B cell (primary cell): ENCODE results near the gene CSMD2. TPM values are rescaled to one million over a fixed set of nuclear protein-coding genes. Genes with fewer than 3 reads are reported as not detected.

ENCODE experiments used
- ATAC-seq: fragments of 200-7000 bp; cut with Tn5 transposase; one replicate; pipeline ENCODE4 v1.10.0; 2021; ENCODE audit warnings: low read depth, mild to moderate bottlenecking, moderate number of reproducible peaks, moderate library complexity
- CTCF ChIA-PET: fragments of 350-600 bp; sonication (Branson Sonifier 250); formaldehyde crosslinking; loops from one replicate; lab custom pipeline; 2021; ENCODE audit warnings: antibody characterized with exemption, inconsistent platforms; lab: Charles Lee
- POLR2A ChIA-PET: fragments of 350-600 bp; sonication (Branson Sonifier 250); formaldehyde crosslinking; loops from one replicate; lab custom pipeline; 2021; ENCODE audit warnings: antibody characterized with exemption; lab: Charles Lee
- DNase-seq: peaks from one replicate; pipeline ENCODE4 v3.0.0; 2013
- H2AFZ ChIP-seq: 2 replicates; pipeline ENCODE4 v1.6.1; 2012; ENCODE audit warnings: mild to moderate bottlenecking, low read depth, low read length; ENCODE audit not compliant: insufficient read depth, poor library complexity, severe bottlenecking
- H3K27ac ChIP-seq, 2 donors: 1 replicate in 1 of 2; 2 replicates in 1 of 2; pipeline ENCODE4 v1.5.1; 2012 to 2013; ENCODE audit warnings: low read length in 2 of 2, mild to moderate bottlenecking in 2 of 2, moderate library complexity in 1 of 2
- H3K27me3 ChIP-seq, 4 experiments: fragments of 200-600 bp in 1 of 4; sonication (generic) in 1 of 4; replicated peaks in 1 of 4; 1 replicate in 2 of 4; 2 replicates in 2 of 4; pipeline versions ENCODE4 v1.6.1 to v1.7.0; 2013 to 2016; ENCODE audit warnings: low read length in 3 of 4, mild to moderate bottlenecking in 2 of 4, mixed read lengths in 1 of 4, moderate library complexity in 1 of 4; ENCODE audit not compliant: insufficient read depth in 4 of 4, control insufficient read depth in 3 of 4; ENCODE audit errors: control extremely low read depth in 1 of 4
- H3K36me3 ChIP-seq, 2 experiments: replicated peaks in 1 of 2; 1 replicate in 1 of 2; 2 replicates in 1 of 2; pipeline versions ENCODE4 v1.6.1 to v1.7.1; 2013; ENCODE audit warnings: low read length in 1 of 2; ENCODE audit not compliant: insufficient read depth in 2 of 2, control insufficient read depth in 1 of 2; ENCODE audit errors: control extremely low read depth in 1 of 2, extremely low read depth in 1 of 2
- H3K4me1 ChIP-seq, 2 donors: fragments of 200-600 bp in 1 of 2; sonication (generic) in 1 of 2; 1 replicate in 1 of 2; 2 replicates in 1 of 2; pipeline versions ENCODE4 v1.5.1 to v1.6.1; 2013 to 2017; ENCODE audit warnings: low read length in 2 of 2; ENCODE audit not compliant: control insufficient read depth in 2 of 2, insufficient read depth in 2 of 2
- H3K4me2 ChIP-seq: replicated peaks from 2 replicates; pipeline ENCODE3; 2012; ENCODE audit warnings: mild to moderate bottlenecking, low read depth, low read length; ENCODE audit not compliant: poor library complexity, severe bottlenecking
- H3K4me3 ChIP-seq, 5 experiments: fragments of 200-600 bp in 1 of 5; sonication (generic) in 1 of 5; 1 replicate in 3 of 5; 2 replicates in 2 of 5; pipeline versions ENCODE4 v1.5.1 to v1.7.0; 2011 to 2016; ENCODE audit warnings: low read length in 4 of 5, mild to moderate bottlenecking in 4 of 5, low read depth in 2 of 5, control low read depth in 1 of 5, moderate library complexity in 1 of 5; ENCODE audit not compliant: insufficient read depth in 1 of 5; ENCODE audit errors: control extremely low read depth in 1 of 5, extremely low read depth in 1 of 5
- H3K79me2 ChIP-seq: fragments of 200-600 bp; sonication (generic); one replicate; pipeline ENCODE4 v1.6.0; 2016; ENCODE audit warnings: low read length; ENCODE audit not compliant: control insufficient read depth, insufficient read depth
- H3K9ac ChIP-seq: fragments of 200-600 bp; sonication (generic); 2 replicates; pipeline ENCODE4 v1.6.1; 2017; ENCODE audit warnings: mild to moderate bottlenecking, low read length, moderate library complexity
- H3K9me3 ChIP-seq, 3 donors: one replicate each; pipeline versions ENCODE4 v1.6.1 to v1.7.1; 2013; ENCODE audit warnings: low read length in 2 of 3; ENCODE audit not compliant: control insufficient read depth in 2 of 3, insufficient read depth in 1 of 3; ENCODE audit errors: control extremely low read depth in 1 of 3
- H4K20me1 ChIP-seq: 2 replicates; pipeline ENCODE4 v1.6.0; 2012; ENCODE audit warnings: mild to moderate bottlenecking, low read length; ENCODE audit not compliant: insufficient read depth, control insufficient read depth, poor library complexity, severe bottlenecking
- H3K27ac Mint-ChIP-seq: one replicate; pipeline ENCODE4 v1.8.0; 2021; ENCODE audit warnings: mixed read lengths
- H3K27me3 Mint-ChIP-seq: one replicate; pipeline ENCODE4 v1.8.0; 2021; ENCODE audit warnings: mixed read lengths
- H3K4me1 Mint-ChIP-seq: one replicate; pipeline ENCODE4 v1.8.0; 2021; ENCODE audit warnings: mixed read lengths
- H3K4me3 Mint-ChIP-seq: one replicate; pipeline ENCODE4 v1.8.0; 2021; ENCODE audit warnings: mixed read lengths
- H3K9me3 Mint-ChIP-seq: one replicate; pipeline ENCODE4 v1.8.0; 2022; ENCODE audit warnings: mixed read lengths; ENCODE audit not compliant: insufficient read depth
- EZH2 ChIP-seq: IDR thresholded peaks from 2 replicates; pipeline ENCODE4 v1.6.1; 2012; ENCODE audit warnings: borderline replicate concordance, low read depth, mild to moderate bottlenecking, moderate library complexity, low read length; ENCODE audit not compliant: insufficient read depth, poor library complexity, severe bottlenecking
- WGBS: methylation state at CpG from one replicate; pipeline ENCODE4 v1.1.5; 2013; ENCODE audit warnings: missing lambda C conversion rate; ENCODE audit not compliant: insufficient coverage; 5-methylcytosine and 5-hydroxymethylcytosine counted together
- intact Hi-C: fragments of 100-400 bp; cut with micrococcal nuclease; formaldehyde crosslinking; loops from one replicate; pipeline ENCODE4 v1.10.0; 2022
- polyA plus RNA-seq: library from polyadenylated mRNA; depleted of rRNA; stranded (reverse); fragments of >200 nt; gene quantifications from 2 replicates; pipeline ENCODE4 v1.2.3, GENCODE V29; 2012
- total RNA-seq, 2 donors: library from RNA; stranded (reverse); fragments of 120-200 nt in 1 of 2; gene quantifications; 1 replicate in 1 of 2; 2 replicates in 1 of 2; pipeline versions ENCODE4 v1.2.3 to v1.2.4, GENCODE V29; 2013 to 2022
- TF ChIP-seq, protein P1 (sequence below): fragments of 200-600 bp; IDR thresholded peaks from one replicate; pipeline ENCODE4 v1.8.0; 2022; ENCODE audit warnings: antibody characterized with exemption, mild to moderate bottlenecking

The CSMD2 gene
- total and polyA plus RNA-seq, 2 donors (not counting 1 experiment from before 2014, with no cell fraction given): not detected

DNA sequence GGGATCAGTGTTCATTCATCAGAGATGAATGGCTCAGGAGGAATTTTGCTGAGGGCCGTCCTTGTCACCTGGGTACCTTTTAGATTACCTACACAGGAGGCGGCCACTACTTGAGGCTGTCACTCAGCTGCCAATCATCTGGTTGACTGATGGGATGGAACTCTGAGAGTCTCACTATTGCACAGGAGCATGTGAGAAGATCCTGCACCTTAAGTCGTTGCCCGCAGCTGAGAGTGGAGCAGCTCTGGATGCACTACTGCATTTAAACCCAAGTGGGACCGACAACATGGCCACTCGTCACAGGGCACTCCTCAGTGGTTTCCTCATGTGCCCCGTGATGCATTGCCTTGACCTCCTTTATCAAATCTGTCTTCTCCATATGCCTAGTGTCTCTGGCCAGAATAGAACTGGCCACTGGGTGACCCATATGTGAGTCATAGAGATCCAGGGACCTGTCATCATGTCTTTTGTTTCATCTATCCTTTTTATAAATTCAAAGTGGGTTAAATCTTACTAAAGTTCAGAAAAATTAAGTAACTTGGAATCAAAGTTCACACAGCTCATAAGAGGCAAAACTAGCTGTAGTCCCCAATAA is 527.1 kb downstream of the CSMD2 start:
- Mint-ChIP-seq H3K4me3 (no peak overlapping the region), H3K4me1 (no peaks in the 10 kb centered on the region), H3K27ac (no peak overlapping the region), H3K9me3 (no peaks in the 10 kb centered on the region), H3K27me3 (peaks cover 37% of the 10 kb centered on the region)
- POLR2A ChIA-PET: no interaction called here
- peaks cover 0 to 2% of the 10 kb centered on the region in 2 donors for H3K4me1 ChIP-seq
- peaks cover 0 to 21% (median 3%) of the 10 kb centered on the region in 4 experiments for H3K27me3 ChIP-seq
- H3K79me2 ChIP-seq: no peaks in the 10 kb centered on the region
- H4K20me1 ChIP-seq: no peaks in the 10 kb centered on the region
- DNase-seq (no peak), ATAC-seq (no peak)
- CTCF ChIA-PET: interaction anchor here (1.5 kb wide), 1 partner anchor 27 kb away, joined by 3 read pairs; no protein-coding TSS in a partner anchor
- no peaks in the 10 kb centered on the region for H3K36me3 ChIP-seq
- intact Hi-C loops: no loop called here
- 97% methylated on average over 6 of the region's 7 CpGs for WGBS
- no peak overlapping the region for H3K9ac ChIP-seq
- no peak overlapping the region for H3K4me3 ChIP-seq
- TF ChIP-seq, protein P1, sequence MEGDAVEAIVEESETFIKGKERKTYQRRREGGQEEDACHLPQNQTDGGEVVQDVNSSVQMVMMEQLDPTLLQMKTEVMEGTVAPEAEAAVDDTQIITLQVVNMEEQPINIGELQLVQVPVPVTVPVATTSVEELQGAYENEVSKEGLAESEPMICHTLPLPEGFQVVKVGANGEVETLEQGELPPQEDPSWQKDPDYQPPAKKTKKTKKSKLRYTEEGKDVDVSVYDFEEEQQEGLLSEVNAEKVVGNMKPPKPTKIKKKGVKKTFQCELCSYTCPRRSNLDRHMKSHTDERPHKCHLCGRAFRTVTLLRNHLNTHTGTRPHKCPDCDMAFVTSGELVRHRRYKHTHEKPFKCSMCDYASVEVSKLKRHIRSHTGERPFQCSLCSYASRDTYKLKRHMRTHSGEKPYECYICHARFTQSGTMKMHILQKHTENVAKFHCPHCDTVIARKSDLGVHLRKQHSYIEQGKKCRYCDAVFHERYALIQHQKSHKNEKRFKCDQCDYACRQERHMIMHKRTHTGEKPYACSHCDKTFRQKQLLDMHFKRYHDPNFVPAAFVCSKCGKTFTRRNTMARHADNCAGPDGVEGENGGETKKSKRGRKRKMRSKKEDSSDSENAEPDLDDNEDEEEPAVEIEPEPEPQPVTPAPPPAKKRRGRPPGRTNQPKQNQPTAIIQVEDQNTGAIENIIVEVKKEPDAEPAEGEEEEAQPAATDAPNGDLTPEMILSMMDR: no peak
- TF ChIP-seq EZH2: no peak
- no peaks in the 10 kb centered on the region for H3K9me3 ChIP-seq
- H3K4me2 ChIP-seq: no peak overlapping the region
- no peak overlapping the region for H2AFZ ChIP-seq
- no peak overlapping the region for H3K27ac ChIP-seq

DNA sequence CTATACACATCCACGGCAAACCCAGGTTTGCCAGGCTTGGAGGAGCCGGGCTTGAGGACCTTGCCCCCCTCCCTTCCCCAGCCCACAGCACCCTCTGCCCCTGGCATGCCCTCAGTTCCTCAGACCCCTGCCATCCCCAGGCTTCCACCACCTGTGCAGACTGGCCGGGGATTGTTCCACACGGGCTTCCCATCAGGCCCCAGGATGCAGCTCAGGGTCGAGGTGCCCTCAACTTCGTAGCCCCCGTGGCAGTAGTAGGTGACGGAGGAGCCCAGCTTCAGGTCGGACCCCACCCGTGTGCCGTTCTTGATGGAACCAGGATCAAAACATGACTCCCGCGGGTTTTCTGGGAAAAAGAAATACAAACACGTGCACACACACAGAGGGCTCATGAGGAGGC is 528.8 kb downstream of the CSMD2 start:
- Histone ChIP-seq H3K4me2 (no peak overlapping the region), H3K9ac (no peak overlapping the region), H3K27ac (no peak overlapping the region), H3K4me1 (peaks cover 0 to 2% of the 10 kb centered on the region in 2 donors), H3K79me2 (no peaks in the 10 kb centered on the region), H3K27me3 (peaks cover 0 to 18% (median 3%) of the 10 kb centered on the region in 4 experiments), H3K4me3 (no peak overlapping the region), H3K36me3 (no peaks in the 10 kb centered on the region), H4K20me1 (no peaks in the 10 kb centered on the region), H3K9me3 (no peaks in the 10 kb centered on the region), H2AFZ (no peak overlapping the region)
- H3K4me3 Mint-ChIP-seq: no peak overlapping the region
- H3K27me3 Mint-ChIP-seq: peaks cover 32% of the 10 kb centered on the region
- WGBS: 92% methylated on average over 14 of the region's 14 CpGs
- intact Hi-C loops: no loop called here
- no peak overlapping the region for H3K27ac Mint-ChIP-seq
- DNase-seq (no peak), ATAC-seq (no peak)
- CTCF ChIA-PET: no interaction called here
- POLR2A ChIA-PET: no interaction called here
- TF ChIP-seq, protein P1: no peak
- no peak for TF ChIP-seq EZH2
- H3K4me1 Mint-ChIP-seq: no peaks in the 10 kb centered on the region
- no peaks in the 10 kb centered on the region for H3K9me3 Mint-ChIP-seq
